ENCODE data around the gene GNG8.

The GNG8 gene

DNA sequence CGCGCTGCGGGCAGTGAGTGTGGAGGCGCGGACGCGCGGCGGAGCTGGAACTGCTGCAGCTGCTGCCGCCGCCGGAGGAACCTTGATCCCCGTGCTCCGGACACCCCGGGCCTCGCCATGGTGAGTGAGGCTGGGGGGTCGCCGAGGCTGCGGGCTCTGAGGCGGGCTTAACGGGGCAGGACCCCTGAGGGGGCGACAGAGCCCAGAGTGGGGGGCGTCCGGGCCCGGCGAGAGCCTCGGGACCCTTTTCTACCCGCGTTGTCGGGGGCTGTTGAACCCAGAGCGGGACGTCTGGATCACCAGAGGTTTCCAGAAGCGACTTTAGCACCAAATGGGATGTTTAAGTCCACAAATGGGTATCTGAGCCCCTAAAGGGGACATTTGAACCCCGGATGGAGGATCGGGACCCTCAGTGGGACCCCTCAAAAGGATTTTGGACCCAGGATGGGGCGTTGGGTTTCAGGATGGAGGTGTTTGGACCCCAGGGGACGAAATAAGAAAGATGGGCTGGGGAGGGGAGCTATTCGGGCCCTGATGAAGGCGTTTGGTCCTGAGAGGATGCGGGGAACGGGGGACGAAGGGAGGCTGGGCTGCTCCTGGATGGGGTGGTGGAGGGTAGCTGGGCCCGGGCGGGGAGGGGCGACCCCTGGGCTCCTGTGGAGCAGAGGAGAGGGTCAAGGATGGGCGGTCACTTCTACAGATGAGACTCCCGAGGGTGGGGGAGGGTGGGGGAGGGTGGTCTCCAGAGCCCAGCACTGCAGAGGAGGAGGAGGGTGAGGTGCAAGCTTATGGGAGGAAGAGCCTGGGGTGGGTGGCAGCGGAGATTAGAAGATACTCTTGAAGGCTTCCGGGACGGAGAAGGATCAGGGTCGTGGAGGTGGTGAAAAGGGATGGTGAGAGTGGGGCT lies 34.4 kb downstream of the GNG8 start, which contains the start of gene CALM3:
TSS of gene CALM3 (plus strand) at position 13 of the 907 bp plus-strand sequence. CDS start at position 118, 105 bp downstream.
- ChIA-PET CTCF (interaction anchor here (0.6 to 7.1 kb wide), 11 partner anchors 11 to 595 kb away, joined by 3 to 68 read pairs (median 7); partner anchors contain the start of genes DACT3, PRKD2 and PTGIR), POLR2A (interaction anchor here (1.0 to 1.3 kb wide), 3 partner anchors 13 to 79 kb away, joined by 3 read pairs; no protein-coding TSS in a partner anchor)
- peak; percentile 27 for DNase-seq (ENCODE audit: extremely low spot score)
- TF ChIP-seq, protein P1, sequence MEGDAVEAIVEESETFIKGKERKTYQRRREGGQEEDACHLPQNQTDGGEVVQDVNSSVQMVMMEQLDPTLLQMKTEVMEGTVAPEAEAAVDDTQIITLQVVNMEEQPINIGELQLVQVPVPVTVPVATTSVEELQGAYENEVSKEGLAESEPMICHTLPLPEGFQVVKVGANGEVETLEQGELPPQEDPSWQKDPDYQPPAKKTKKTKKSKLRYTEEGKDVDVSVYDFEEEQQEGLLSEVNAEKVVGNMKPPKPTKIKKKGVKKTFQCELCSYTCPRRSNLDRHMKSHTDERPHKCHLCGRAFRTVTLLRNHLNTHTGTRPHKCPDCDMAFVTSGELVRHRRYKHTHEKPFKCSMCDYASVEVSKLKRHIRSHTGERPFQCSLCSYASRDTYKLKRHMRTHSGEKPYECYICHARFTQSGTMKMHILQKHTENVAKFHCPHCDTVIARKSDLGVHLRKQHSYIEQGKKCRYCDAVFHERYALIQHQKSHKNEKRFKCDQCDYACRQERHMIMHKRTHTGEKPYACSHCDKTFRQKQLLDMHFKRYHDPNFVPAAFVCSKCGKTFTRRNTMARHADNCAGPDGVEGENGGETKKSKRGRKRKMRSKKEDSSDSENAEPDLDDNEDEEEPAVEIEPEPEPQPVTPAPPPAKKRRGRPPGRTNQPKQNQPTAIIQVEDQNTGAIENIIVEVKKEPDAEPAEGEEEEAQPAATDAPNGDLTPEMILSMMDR (IDR thresholded peaks at IDR 0.05; ENCODE audit: control extremely low read depth, extremely low read depth, low read depth, missing control alignments): no peak

DNA sequence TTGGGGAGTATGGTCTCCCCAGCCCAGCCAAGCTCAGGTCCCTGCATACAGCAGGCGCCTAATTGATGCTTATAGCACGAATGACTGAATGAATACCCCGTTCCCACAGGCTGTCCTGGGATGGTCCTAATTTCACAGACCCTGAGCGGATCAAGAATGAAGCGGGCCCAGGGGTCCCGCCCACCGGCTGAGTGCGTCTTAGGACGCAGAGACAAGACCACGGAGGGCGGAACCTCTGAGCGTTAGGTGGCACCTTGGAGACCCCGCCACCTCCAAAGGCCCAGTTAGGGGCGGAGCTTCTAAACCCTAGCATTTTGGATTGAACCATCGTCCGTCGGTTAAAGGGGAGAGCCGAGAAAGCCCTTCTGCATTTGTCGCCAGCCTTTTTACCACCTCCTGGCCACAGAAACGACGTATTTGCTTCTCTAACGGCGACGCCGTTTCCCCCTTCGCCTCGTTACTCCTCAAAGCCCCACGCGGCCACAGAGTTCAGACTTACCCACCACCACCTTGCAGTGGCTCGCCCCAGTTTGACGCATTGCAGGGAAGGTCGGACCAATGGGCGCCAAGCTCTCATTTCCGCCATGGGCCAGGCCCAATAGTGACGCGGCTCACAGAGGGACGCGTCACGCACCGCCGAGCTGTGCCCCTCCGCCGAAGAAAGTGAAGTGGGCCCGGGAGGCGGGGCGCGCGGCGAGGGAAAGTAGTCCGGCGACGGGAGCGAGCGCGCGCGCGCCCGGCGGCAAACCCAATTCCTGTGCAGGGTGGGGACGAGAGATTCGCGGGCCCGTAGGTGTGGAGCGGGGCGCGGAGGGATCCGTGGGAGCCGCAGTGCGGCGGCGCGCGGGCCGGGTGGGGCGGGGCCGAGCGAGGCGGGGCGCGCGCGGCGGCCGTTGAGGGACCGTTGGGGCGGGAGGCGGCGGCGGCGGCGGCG lies 35.4 kb downstream of the GNG8 start:
- POLR2A ChIA-PET: interaction anchor here (0.6 to 1.3 kb wide), 3 partner anchors 17 to 592 kb away, joined by 3 read pairs; no protein-coding TSS in a partner anchor
- CTCF ChIA-PET: interaction anchor here (0.6 to 7.1 kb wide), 11 partner anchors 12 to 594 kb away, joined by 3 to 68 read pairs (median 5); partner anchors contain the start of genes DACT3, PRKD2 and PTGIR
- peak; percentile 94 for DNase-seq (ENCODE audit: extremely low spot score)
- TF ChIP-seq, protein P1 (IDR thresholded peaks at IDR 0.05; ENCODE audit: control extremely low read depth, extremely low read depth, low read depth, missing control alignments): no peak

DNA sequence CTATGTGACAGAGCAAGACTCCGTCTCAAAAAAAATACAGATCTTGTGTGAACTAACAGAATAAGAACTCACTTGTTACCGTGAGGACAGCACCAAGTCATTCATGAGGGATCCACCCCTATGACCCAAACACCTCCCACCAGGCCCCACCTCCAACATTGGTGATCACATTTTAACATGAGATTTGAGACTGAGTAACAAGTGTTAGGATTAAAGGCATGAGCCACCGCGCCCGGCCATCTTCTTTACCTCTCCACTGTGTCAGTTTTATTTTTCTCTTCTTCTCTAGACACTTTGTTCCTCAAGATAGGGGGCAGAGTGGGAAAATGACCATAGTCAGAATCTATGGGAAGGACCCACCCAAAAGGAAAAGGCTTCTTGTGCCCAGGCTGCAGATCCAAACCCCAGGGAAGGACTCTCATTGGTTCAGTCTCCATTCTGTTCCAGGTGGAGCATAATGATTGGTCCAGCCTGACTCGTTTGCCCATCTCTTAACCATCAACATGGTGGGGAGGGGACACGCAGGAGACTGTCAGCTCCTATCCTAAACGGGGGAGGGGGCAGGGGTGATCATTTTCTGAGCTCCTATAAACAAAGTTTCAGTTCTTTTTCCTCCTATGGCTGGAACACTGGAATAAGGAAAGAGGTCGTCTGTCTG lies 36.2 kb downstream of the GNG8 start:
- TF ChIP-seq, protein P1 (IDR thresholded peaks at IDR 0.05; ENCODE audit: control extremely low read depth, extremely low read depth, low read depth, missing control alignments): no peak
- DNase-seq (ENCODE audit: extremely low spot score): peak; percentile 8
- CTCF ChIA-PET: interaction anchor here (0.9 to 7.1 kb wide), 7 partner anchors 13 to 105 kb away, joined by 3 to 68 read pairs (median 7); partner anchors contain the start of gene DACT3
- POLR2A ChIA-PET: interaction anchor here (1.3 kb wide), 1 partner anchor 18 kb away, joined by 3 read pairs; no protein-coding TSS in a partner anchor

GRCh38 chr19:46598372-46598917 lies 37.6 kb downstream of the GNG8 start:
- ChIA-PET CTCF (interaction anchor here (0.9 to 7.1 kb wide), 7 partner anchors 10 to 203 kb away, joined by 3 to 68 read pairs (median 5); no protein-coding TSS in a partner anchor), POLR2A (no interaction called here)
- DNase-seq (ENCODE audit: extremely low spot score): no peak
- TF ChIP-seq, protein P1 (IDR thresholded peaks at IDR 0.05; ENCODE audit: control extremely low read depth, extremely low read depth, low read depth, missing control alignments): no peak

GRCh38 chr19:46596008-46596407 lies 40.0 kb downstream of the GNG8 start:
- POLR2A ChIA-PET: no interaction called here
- TF ChIP-seq, protein P1 (IDR thresholded peaks at IDR 0.05; ENCODE audit: control extremely low read depth, extremely low read depth, low read depth, missing control alignments): no peak

More at GRCh38 chr19:46596008-46596407, 40.0 kb downstream of the GNG8 start:
- CTCF ChIA-PET: no interaction called here
- no peak for DNase-seq (ENCODE audit: extremely low spot score)

All from GM10248 (cell line).